ENCODE data around the gene GAB2.

GAB2 gene

DNA sequence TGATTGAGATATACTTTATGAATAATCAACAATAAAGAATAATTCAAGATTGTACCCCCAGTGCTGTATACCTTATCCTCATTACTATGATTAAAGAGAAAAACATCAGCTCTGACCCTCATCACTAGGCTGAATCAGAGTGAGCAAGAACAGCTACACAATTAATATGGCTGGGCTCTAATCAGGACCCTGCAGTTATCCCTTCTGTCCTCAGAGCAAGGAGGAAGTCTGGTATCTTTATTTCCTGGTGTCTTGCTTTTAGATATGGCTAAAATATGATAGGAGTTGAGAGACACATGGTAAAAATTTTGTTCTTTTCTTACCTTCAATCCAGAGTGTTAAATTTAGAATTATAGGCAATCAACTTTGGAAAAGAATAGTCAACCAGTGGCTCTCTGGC, 28.6 kb upstream of the GAB2 start:
- Mint-ChIP-seq H3K27me3 (no peaks in the 10 kb centered on the region), H3K9me3 (no peaks in the 10 kb centered on the region), H3K36me3 (ENCODE audit: insufficient read depth) (peaks cover 12% of the 10 kb centered on the region), H3K27ac (ENCODE audit: low read depth) (no peak overlapping the region), H3K4me3 (no peak overlapping the region), H3K4me1 (no peaks in the 10 kb centered on the region)
- DNase-seq (ENCODE audit: low spot score in 2 of 2): no peak
- no peak for ATAC-seq (replicated peaks; ENCODE audit: extremely low read depth, poor library complexity, severe bottlenecking)

DNA sequence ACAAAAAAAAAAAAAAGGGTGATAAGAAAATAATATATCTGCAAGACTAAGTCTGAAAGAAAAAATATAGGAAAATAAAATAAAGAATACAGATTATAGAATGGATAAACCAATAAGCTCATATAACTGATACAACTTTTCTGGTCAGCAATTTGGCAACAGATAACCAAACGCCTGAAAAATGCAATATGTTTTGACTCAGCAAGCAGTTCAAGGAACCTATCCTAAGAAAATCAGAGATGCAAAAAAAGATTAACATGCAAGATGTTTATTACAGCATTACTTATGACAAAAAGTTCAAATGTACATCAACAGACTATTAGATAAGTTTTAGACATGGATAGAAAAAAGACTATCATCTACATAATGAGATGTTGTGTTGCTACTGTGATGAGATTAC, 27.1 kb upstream of the GAB2 start:
- Mint-ChIP-seq H3K27me3 (no peaks in the 10 kb centered on the region), H3K4me1 (no peaks in the 10 kb centered on the region), H3K36me3 (ENCODE audit: insufficient read depth) (peaks cover 12% of the 10 kb centered on the region), H3K4me3 (no peak overlapping the region), H3K27ac (ENCODE audit: low read depth) (no peak overlapping the region), H3K9me3 (no peaks in the 10 kb centered on the region)
- no peak for ATAC-seq (replicated peaks; ENCODE audit: extremely low read depth, poor library complexity, severe bottlenecking)
- no peak for DNase-seq (ENCODE audit: low spot score in 2 of 2)

DNA sequence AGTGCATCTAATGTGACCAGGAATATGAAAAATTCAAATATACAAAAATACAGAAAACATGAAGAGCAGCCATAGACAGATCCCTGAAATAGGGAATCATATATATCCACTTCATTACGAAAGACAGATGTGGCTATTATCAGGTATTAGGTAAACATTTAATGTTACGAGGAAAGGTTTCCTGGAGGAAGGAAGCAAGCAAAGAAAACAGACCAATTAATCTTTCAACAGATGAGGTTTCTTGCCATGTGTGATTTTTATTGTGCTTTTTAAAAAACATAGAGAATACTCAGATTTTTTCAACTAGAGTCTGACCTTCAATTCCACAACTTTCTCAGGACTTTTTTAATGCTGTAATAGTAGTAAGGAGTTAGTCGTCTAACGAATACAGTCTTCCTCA, 24.3 kb upstream of the GAB2 start:
- no peaks in the 10 kb centered on the region for H3K9me3 Mint-ChIP-seq
- H3K4me3 Mint-ChIP-seq: no peak overlapping the region
- H3K27me3 Mint-ChIP-seq: no peaks in the 10 kb centered on the region
- H3K27ac Mint-ChIP-seq (ENCODE audit: low read depth): no peak overlapping the region
- peaks cover 12% of the 10 kb centered on the region for H3K36me3 Mint-ChIP-seq (ENCODE audit: insufficient read depth)
- H3K4me1 Mint-ChIP-seq: no peaks in the 10 kb centered on the region
- ATAC-seq (replicated peaks; ENCODE audit: extremely low read depth, poor library complexity, severe bottlenecking) (no peak), DNase-seq (ENCODE audit: low spot score in 2 of 2) (no peak)

- DNase-seq (ENCODE audit: low spot score in 2 of 2) (no peak), ATAC-seq (replicated peaks; ENCODE audit: extremely low read depth, poor library complexity, severe bottlenecking) (no peak)
- Mint-ChIP-seq H3K9me3 (no peaks in the 10 kb centered on the region), H3K4me1 (no peaks in the 10 kb centered on the region), H3K27me3 (no peaks in the 10 kb centered on the region), H3K36me3 (ENCODE audit: insufficient read depth) (peaks cover 15% of the 10 kb centered on the region), H3K27ac (ENCODE audit: low read depth) (no peak overlapping the region), H3K4me3 (no peak overlapping the region)
Measured at GRCh38 chr11:78438298-78438975, 20.8 kb upstream of the GAB2 start.

- DNase-seq (ENCODE audit: low spot score in 2 of 2) (no peak), ATAC-seq (replicated peaks; ENCODE audit: extremely low read depth, poor library complexity, severe bottlenecking) (no peak)
- Mint-ChIP-seq H3K27me3 (no peaks in the 10 kb centered on the region), H3K4me3 (no peak overlapping the region), H3K9me3 (no peaks in the 10 kb centered on the region), H3K4me1 (no peaks in the 10 kb centered on the region), H3K36me3 (ENCODE audit: insufficient read depth) (peaks cover 6% of the 10 kb centered on the region), H3K27ac (ENCODE audit: low read depth) (no peak overlapping the region)
Measured at GRCh38 chr11:78432956-78433355, 15.3 kb upstream of the GAB2 start.

DNA sequence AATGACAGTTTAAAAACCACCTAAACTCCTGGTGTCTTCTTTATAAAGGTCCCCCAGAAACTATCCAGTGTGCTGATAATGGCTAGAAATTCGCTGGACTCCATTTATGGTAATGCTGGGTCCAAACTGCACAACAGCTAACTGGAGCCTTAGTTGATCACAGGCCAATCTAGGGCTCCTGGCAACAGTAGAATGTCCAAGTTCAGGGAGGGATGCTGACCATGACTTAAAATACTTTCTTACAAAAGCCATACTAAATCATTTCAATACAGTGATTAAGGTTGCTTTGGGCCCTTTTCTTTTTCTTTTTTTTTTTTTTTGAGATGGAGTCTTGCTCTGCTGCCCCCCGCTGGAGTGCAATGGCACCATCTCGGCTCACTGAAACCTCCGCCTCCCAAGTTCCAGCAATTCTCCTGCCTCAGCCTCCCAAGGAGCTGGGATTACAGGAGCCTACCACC, 14.5 kb upstream of the GAB2 start:
- Mint-ChIP-seq H3K27ac (ENCODE audit: low read depth) (no peak overlapping the region), H3K4me3 (no peak overlapping the region), H3K4me1 (no peaks in the 10 kb centered on the region), H3K9me3 (no peaks in the 10 kb centered on the region), H3K27me3 (no peaks in the 10 kb centered on the region), H3K36me3 (ENCODE audit: insufficient read depth) (peaks cover 6% of the 10 kb centered on the region)
- DNase-seq (ENCODE audit: low spot score in 2 of 2) (no peak), ATAC-seq (replicated peaks; ENCODE audit: extremely low read depth, poor library complexity, severe bottlenecking) (no peak)

DNA sequence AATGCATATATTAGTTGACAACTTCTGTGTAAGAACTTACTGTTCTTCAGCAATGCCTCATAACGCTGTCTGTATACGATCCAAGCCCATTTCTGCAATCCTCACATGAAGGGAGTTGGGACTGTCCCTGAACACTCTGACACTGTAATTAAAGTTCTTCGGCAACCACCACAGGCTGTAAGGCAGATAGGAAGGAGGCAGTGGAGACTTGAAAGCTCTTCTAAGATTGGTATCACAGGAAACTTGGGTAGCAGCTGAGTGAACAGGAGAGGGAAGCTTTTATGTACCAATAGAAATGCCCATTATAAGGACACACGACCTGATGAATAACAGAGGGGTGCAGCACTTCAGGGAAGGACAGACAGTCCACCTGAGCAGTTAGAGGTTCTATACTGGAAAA, 12.0 kb upstream of the GAB2 start:
- ATAC-seq (replicated peaks; ENCODE audit: extremely low read depth, poor library complexity, severe bottlenecking) (no peak), DNase-seq (ENCODE audit: low spot score in 2 of 2) (no peak)
- no peak overlapping the region for H3K27ac Mint-ChIP-seq (ENCODE audit: low read depth)
- no peaks in the 10 kb centered on the region for H3K27me3 Mint-ChIP-seq
- no peak overlapping the region for H3K4me3 Mint-ChIP-seq
- peaks cover 4% of the 10 kb centered on the region for H3K36me3 Mint-ChIP-seq (ENCODE audit: insufficient read depth)
- no peaks in the 10 kb centered on the region for H3K4me1 Mint-ChIP-seq
- no peaks in the 10 kb centered on the region for H3K9me3 Mint-ChIP-seq

- Mint-ChIP-seq H3K27ac (ENCODE audit: low read depth) (no peak overlapping the region), H3K4me1 (no peaks in the 10 kb centered on the region), H3K36me3 (ENCODE audit: insufficient read depth) (peaks cover 4% of the 10 kb centered on the region), H3K27me3 (no peaks in the 10 kb centered on the region), H3K4me3 (no peak overlapping the region), H3K9me3 (no peaks in the 10 kb centered on the region)
- no peak for ATAC-seq (replicated peaks; ENCODE audit: extremely low read depth, poor library complexity, severe bottlenecking)
- DNase-seq (ENCODE audit: low spot score in 2 of 2): no peak
Measured at GRCh38 chr11:78429209-78429608, 11.6 kb upstream of the GAB2 start.

GRCh38 chr11:78428773-78429172, 11.2 kb upstream of the GAB2 start:
- ATAC-seq (replicated peaks; ENCODE audit: extremely low read depth, poor library complexity, severe bottlenecking) (no peak), DNase-seq (ENCODE audit: low spot score in 2 of 2) (no peak)
- Mint-ChIP-seq H3K36me3 (ENCODE audit: insufficient read depth) (peaks cover 4% of the 10 kb centered on the region), H3K27me3 (no peaks in the 10 kb centered on the region), H3K4me3 (no peak overlapping the region), H3K4me1 (no peaks in the 10 kb centered on the region), H3K9me3 (no peaks in the 10 kb centered on the region), H3K27ac (ENCODE audit: low read depth) (no peak overlapping the region)

DNA sequence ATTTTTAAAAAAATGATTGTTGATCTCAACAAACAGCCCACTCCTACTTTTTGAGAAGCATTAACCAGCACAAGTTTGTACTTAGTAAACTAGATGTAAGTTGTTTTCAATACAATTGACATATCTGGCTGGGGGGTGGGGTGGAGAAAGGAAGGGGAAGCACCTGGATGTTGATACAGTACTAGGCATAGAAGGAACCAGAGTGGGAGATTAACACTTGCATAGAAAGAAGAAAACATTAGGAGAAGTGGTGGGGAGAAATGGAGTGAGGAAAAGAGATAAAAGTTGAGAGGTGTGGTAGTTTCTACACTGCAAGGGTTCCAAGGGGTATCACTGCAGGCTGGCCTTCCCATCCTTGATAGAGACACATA, 10.6 kb upstream of the GAB2 start:
- DNase-seq (ENCODE audit: low spot score in 2 of 2): no peak
- H3K27me3 Mint-ChIP-seq: no peaks in the 10 kb centered on the region
- H3K4me3 Mint-ChIP-seq: no peak overlapping the region
- H3K4me1 Mint-ChIP-seq: no peaks in the 10 kb centered on the region
- no peak overlapping the region for H3K27ac Mint-ChIP-seq (ENCODE audit: low read depth)
- H3K9me3 Mint-ChIP-seq: no peaks in the 10 kb centered on the region
- no peak for ATAC-seq (replicated peaks; ENCODE audit: extremely low read depth, poor library complexity, severe bottlenecking)
- H3K36me3 Mint-ChIP-seq (ENCODE audit: insufficient read depth): peaks cover 4% of the 10 kb centered on the region

DNA sequence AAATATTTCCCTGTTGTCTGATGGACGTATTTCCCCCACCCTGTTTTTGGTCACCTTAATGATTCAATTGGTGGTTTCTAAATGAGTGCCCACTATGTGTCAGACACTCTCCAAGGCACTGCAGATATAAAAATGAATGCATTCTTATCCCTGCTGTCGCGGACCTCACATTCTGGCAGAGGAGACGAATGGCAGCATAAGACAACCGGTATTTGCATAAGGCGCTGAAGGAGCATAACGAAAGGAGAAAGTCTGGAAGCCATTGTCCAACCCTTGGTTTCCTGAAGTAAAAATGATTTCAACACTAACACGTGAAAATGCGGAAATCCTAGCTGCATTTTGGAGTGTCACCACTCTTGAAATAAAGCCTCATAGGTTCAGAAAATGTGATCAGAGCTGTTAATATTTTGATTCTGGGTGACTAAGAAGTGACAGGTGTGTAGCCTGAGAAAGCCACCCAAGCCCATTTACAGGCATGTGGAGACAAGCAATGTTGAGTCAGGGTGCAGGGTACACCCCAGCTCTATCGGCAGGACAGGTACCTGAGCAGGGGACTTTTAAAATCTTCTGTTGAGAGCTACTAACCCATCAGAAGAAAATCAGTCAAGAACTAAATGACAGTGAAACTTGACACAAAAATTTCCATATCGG, 10.1 kb upstream of the GAB2 start:
- no peak overlapping the region for H3K27ac Mint-ChIP-seq (ENCODE audit: low read depth)
- H3K4me3 Mint-ChIP-seq: no peak overlapping the region
- ATAC-seq (replicated peaks; ENCODE audit: extremely low read depth, poor library complexity, severe bottlenecking) (no peak), DNase-seq (ENCODE audit: low spot score in 2 of 2) (no peak)
- no peaks in the 10 kb centered on the region for H3K9me3 Mint-ChIP-seq
- peaks cover 4% of the 10 kb centered on the region for H3K36me3 Mint-ChIP-seq (ENCODE audit: insufficient read depth)
- no peaks in the 10 kb centered on the region for H3K27me3 Mint-ChIP-seq
- no peaks in the 10 kb centered on the region for H3K4me1 Mint-ChIP-seq

DNA sequence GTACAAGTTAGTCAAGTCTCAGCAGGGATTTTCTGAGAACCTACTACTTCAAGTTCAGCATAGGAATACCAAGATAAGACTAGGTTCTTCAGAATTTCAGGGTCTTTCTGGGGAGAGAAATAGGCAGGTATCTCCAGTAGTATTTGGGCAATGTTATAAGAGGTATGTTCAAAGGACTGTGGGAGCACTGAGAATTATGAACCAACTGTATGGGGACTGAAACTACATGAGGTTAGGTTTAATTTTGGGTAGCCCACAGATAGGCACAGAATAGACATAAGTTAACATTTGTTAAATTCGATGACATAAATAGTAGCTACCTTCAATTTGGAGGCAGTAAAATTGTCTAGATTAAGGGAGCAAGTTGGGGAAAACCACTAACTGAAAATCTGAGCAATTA, 9.2 kb upstream of the GAB2 start:
- no peak overlapping the region for H3K4me3 Mint-ChIP-seq

GRCh38 chr11:78425399-78426070, 7.9 kb upstream of the GAB2 start:
- Mint-ChIP-seq H3K4me3 (no peak overlapping the region), H3K4me1 (peaks cover under 1% of the 10 kb centered on the region), H3K36me3 (ENCODE audit: insufficient read depth) (peaks cover 2% of the 10 kb centered on the region), H3K27ac (ENCODE audit: low read depth) (no peak overlapping the region), H3K9me3 (no peaks in the 10 kb centered on the region), H3K27me3 (peaks cover 6% of the 10 kb centered on the region)
- ATAC-seq (replicated peaks; ENCODE audit: extremely low read depth, poor library complexity, severe bottlenecking) (no peak), DNase-seq (ENCODE audit: low spot score in 2 of 2) (no peak)

More for the DNA sequence above, 9.2 kb upstream of the GAB2 start:
- Mint-ChIP-seq H3K27me3 (no peaks in the 10 kb centered on the region), H3K4me1 (no peaks in the 10 kb centered on the region), H3K27ac (ENCODE audit: low read depth) (no peak overlapping the region), H3K9me3 (no peaks in the 10 kb centered on the region), H3K36me3 (ENCODE audit: insufficient read depth) (peaks cover 2% of the 10 kb centered on the region)
- DNase-seq (ENCODE audit: low spot score in 2 of 2): no peak
- ATAC-seq (replicated peaks; ENCODE audit: extremely low read depth, poor library complexity, severe bottlenecking): no peak
